DOHH2 (cell line): ENCODE results near the gene PYGM.

Experiments used
- H3F3A ChIP-seq: fragments of 200-600 bp; sonication (generic), shearing (Covaris generic); 2 replicates; pipeline ENCODE4 v1.6.0; 2016; ENCODE audit warnings: antibody characterized with exemption, mild to moderate bottlenecking; ENCODE audit not compliant: control insufficient read depth, insufficient read depth
- H3K27ac ChIP-seq: fragments of 200-600 bp; sonication (generic); 2 replicates; pipeline ENCODE4 v1.5.1; 2014; ENCODE audit warnings: low read depth, mild to moderate bottlenecking, low read length, moderate library complexity
- H3K27me3 ChIP-seq: fragments of 200-600 bp; sonication (generic); 2 replicates; pipeline ENCODE4 v1.6.1; 2014; ENCODE audit warnings: mild to moderate bottlenecking, low read length, mixed read lengths; ENCODE audit not compliant: control insufficient read depth
- H3K36me3 ChIP-seq: fragments of 200-600 bp; sonication (generic); 2 replicates; pipeline ENCODE4 v1.6.1; 2014; ENCODE audit warnings: mild to moderate bottlenecking, low read length, moderate library complexity, mixed read lengths; ENCODE audit not compliant: control insufficient read depth
- H3K4me1 ChIP-seq: fragments of 200-600 bp; sonication (generic); 2 replicates; pipeline ENCODE4 v1.6.1; 2014; ENCODE audit warnings: mild to moderate bottlenecking, low read length, mixed read lengths; ENCODE audit not compliant: control insufficient read depth
- H3K4me2 ChIP-seq: fragments of 200-600 bp; sonication (generic); 2 replicates; pipeline ENCODE4 v1.6.0; 2014; ENCODE audit warnings: mild to moderate bottlenecking, low read length, moderate library complexity
- H3K4me3 ChIP-seq: fragments of 200-600 bp; sonication (generic); 2 replicates; pipeline ENCODE4 v1.5.1; 2014; ENCODE audit warnings: mild to moderate bottlenecking, low read length, mixed read lengths
- H3K79me2 ChIP-seq: fragments of 200-600 bp; sonication (generic); 2 replicates; pipeline ENCODE4 v1.6.1; 2014; ENCODE audit warnings: mild to moderate bottlenecking, low read length, mixed read lengths; ENCODE audit not compliant: control insufficient read depth
- H3K9me2 ChIP-seq: fragments of 200-600 bp; sonication (generic); replicated peaks from 2 replicates; pipeline ENCODE4 v1.6.1; 2014; ENCODE audit warnings: mild to moderate bottlenecking, low read length, mixed read lengths; ENCODE audit not compliant: control insufficient read depth
- H3K9me3 ChIP-seq: fragments of 200-600 bp; sonication (generic); 2 replicates; pipeline ENCODE4 v1.6.1; 2014; ENCODE audit warnings: antibody characterized with exemption, low read length, mixed read lengths; ENCODE audit not compliant: control insufficient read depth, insufficient read depth
- H4K20me1 ChIP-seq: fragments of 200-600 bp; sonication (generic); 2 replicates; pipeline ENCODE4 v1.6.0; 2014; ENCODE audit warnings: low read depth, mild to moderate bottlenecking, antibody characterized with exemption, low read length, moderate library complexity; ENCODE audit not compliant: control insufficient read depth, insufficient read depth
- CTCF ChIP-seq: fragments of 200-600 bp; sonication (generic); IDR thresholded peaks from one replicate; pipeline ENCODE4 v1.5.1; 2014; ENCODE audit warnings: antibody characterized with exemption, mild to moderate bottlenecking, low read depth, low read length; ENCODE audit not compliant: poor library complexity, severe bottlenecking
- EZH2phosphoT487 ChIP-seq: fragments of 200-600 bp; sonication (generic); IDR thresholded peaks from 2 replicates; pipeline ENCODE4 v1.6.1; 2017; ENCODE audit warnings: borderline replicate concordance, mild to moderate bottlenecking, antibody characterized with exemption, low read length, moderate library complexity, mixed read lengths

PYGM gene

GRCh38 chr11:64796047-64796756 lies 36.4 kb upstream of the PYGM start:
- Histone ChIP-seq H3K4me1 (peaks cover 27% of the 10 kb centered on the region), H3K9me2 (no peaks in the 10 kb centered on the region), H3K4me3 (no peak overlapping the region), H3K79me2 (peaks cover 3% of the 10 kb centered on the region; the same call in 1 of the 2 replicates), H3K9me3 (no peaks in the 10 kb centered on the region), H3K27ac (no peak overlapping the region), H3K36me3 (peaks cover 52% of the 10 kb centered on the region), H3K27me3 (no peaks in the 10 kb centered on the region), H3F3A (peaks cover 7% of the 10 kb centered on the region), H4K20me1 (no peaks in the 10 kb centered on the region), H3K4me2 (no peak overlapping the region)
- TF ChIP-seq CTCF (no peak), EZH2phosphoT487 (no peak)

- H3K79me2 ChIP-seq = 0 out of 2 replicates have a peak, but pooled peaks cover under 1% of the 10 kb centered on the region
- no peak for TF ChIP-seq CTCF
- no peak for TF ChIP-seq EZH2phosphoT487
Observed at GRCh38 chr11:64794526-64794925, 34.8 kb upstream of the PYGM start.

GRCh38 chr11:64793271-64794160 lies 33.7 kb upstream of the PYGM start:
- TF ChIP-seq CTCF (no peak), EZH2phosphoT487 (no peak)
- no peak overlapping the region for H3K4me3 ChIP-seq
- H3K79me2 ChIP-seq = no peaks in the 10 kb centered on the region
- H3K36me3 ChIP-seq = peaks cover 43% of the 10 kb centered on the region
- no peaks in the 10 kb centered on the region for H3K27me3 ChIP-seq
- no peaks in the 10 kb centered on the region for H3K9me3 ChIP-seq
- H3K9me2 ChIP-seq = no peaks in the 10 kb centered on the region
- H3K4me2 ChIP-seq = no peak overlapping the region
- peaks cover 5% of the 10 kb centered on the region for H3K4me1 ChIP-seq
- H3F3A ChIP-seq = no peaks in the 10 kb centered on the region
- no peak overlapping the region for H3K27ac ChIP-seq
- no peaks in the 10 kb centered on the region for H4K20me1 ChIP-seq

More at GRCh38 chr11:64794526-64794925, 34.8 kb upstream of the PYGM start:
- Histone ChIP-seq H3K9me3 (no peaks in the 10 kb centered on the region), H3K4me1 (peaks cover 10% of the 10 kb centered on the region), H3F3A (peaks cover under 1% of the 10 kb centered on the region; the same call in 1 of the 2 replicates), H3K36me3 (peaks cover 43% of the 10 kb centered on the region), H3K4me2 (no peak overlapping the region), H3K9me2 (no peaks in the 10 kb centered on the region), H3K27me3 (no peaks in the 10 kb centered on the region), H3K4me3 (no peak overlapping the region), H4K20me1 (no peaks in the 10 kb centered on the region), H3K27ac (no peak overlapping the region)
